Progenitor cell of endocrine pancreas (in vitro differentiated cells): ENCODE measurements around the gene FRMD1. TPM values are rescaled to one million over a fixed set of nuclear protein-coding genes. Genes with fewer than 3 reads are reported as not detected.
A peak's percentile ranks its signal among the peaks of the same experiment; 100 is the strongest.

Source experiments
- DNase-seq: peaks from one replicate; pipeline ENCODE4 v3.0.0; 2021; ENCODE audit warnings: low spot score; ENCODE audit not compliant: unreplicated experiment
- H3K27ac Mint-ChIP-seq: 2 replicates; pipeline ENCODE4 v1.8.0; 2021; ENCODE audit warnings: mild to moderate bottlenecking, moderate library complexity, mixed read lengths
- H3K27me3 Mint-ChIP-seq: 2 replicates; pipeline ENCODE4 v1.8.0; 2021; ENCODE audit warnings: mixed read lengths
- H3K36me3 Mint-ChIP-seq: 2 replicates; pipeline ENCODE4 v1.8.0; 2022; ENCODE audit warnings: mixed read lengths; ENCODE audit not compliant: insufficient read depth
- H3K4me1 Mint-ChIP-seq: 2 replicates; pipeline ENCODE4 v1.8.0; 2021; ENCODE audit warnings: low read depth, mixed read lengths
- H3K4me3 Mint-ChIP-seq: 2 replicates; pipeline ENCODE4 v1.8.0; 2021; ENCODE audit warnings: low read depth, mild to moderate bottlenecking, moderate library complexity, mixed read lengths
- H3K9me3 Mint-ChIP-seq: 2 replicates; pipeline ENCODE4 v1.8.0; 2021; ENCODE audit warnings: low read depth, mixed read lengths
- long read RNA-seq: library from polyadenylated mRNA; unstranded; transcript quantifications from one replicate; pipeline ENCODE4 v2.0.0, GENCODE V29; 2020
- total RNA-seq: library from RNA; stranded (reverse); gene quantifications from 2 replicates; pipeline ENCODE4 v1.2.1, GENCODE V29; 2021
- TF ChIP-seq, protein P1 (sequence below): fragments of 200-600 bp; sonication (generic); IDR thresholded peaks from one replicate; pipeline ENCODE4 v1.5.0; 2021; ENCODE audit warnings: antibody characterized with exemption, mild to moderate bottlenecking; ENCODE audit not compliant: unreplicated experiment

Gene FRMD1
- not detected in 2 replicates for total RNA-seq
- long read RNA-seq, result 0 reads

DNA sequence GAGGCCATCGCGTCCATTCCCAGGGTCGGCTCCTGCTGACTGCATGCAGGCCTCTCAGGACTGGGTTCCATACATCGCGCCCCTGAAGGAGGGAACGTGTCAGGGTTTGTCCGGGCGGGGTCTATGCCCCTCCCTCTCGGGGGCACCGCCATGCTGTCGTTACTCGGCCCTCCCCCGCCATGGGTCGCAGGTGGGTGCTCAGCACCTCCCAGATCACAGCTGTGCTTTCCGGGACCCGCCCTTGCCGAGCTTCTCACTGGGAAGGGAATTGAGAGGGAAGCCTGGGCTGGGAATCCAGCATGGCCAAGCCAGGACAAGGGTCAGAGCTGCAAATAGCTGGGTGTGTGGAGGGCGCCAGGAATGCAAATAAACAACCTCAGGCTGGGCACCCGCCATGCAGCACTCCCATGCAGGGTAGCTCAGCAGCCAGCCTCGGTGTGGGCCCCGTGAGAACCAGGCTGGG is at the start of gene FRMD1:
Gene FRMD1 (minus strand): TSS at position 270 of the 463 bp plus-strand sequence. CDS start 118 bp downstream, at position 152.
- Mint-ChIP-seq H3K4me1 (peaks cover 9% of the 10 kb centered on the region), H3K4me3 (no peak within 1 kb of the TSS), H3K27ac (no peak within 1 kb of the TSS), H3K27me3 (peaks cover 16% of the 10 kb centered on the region), H3K36me3 (no peaks in the 10 kb centered on the region), H3K9me3 (no peaks in the 10 kb centered on the region)
- TF ChIP-seq, protein P1, sequence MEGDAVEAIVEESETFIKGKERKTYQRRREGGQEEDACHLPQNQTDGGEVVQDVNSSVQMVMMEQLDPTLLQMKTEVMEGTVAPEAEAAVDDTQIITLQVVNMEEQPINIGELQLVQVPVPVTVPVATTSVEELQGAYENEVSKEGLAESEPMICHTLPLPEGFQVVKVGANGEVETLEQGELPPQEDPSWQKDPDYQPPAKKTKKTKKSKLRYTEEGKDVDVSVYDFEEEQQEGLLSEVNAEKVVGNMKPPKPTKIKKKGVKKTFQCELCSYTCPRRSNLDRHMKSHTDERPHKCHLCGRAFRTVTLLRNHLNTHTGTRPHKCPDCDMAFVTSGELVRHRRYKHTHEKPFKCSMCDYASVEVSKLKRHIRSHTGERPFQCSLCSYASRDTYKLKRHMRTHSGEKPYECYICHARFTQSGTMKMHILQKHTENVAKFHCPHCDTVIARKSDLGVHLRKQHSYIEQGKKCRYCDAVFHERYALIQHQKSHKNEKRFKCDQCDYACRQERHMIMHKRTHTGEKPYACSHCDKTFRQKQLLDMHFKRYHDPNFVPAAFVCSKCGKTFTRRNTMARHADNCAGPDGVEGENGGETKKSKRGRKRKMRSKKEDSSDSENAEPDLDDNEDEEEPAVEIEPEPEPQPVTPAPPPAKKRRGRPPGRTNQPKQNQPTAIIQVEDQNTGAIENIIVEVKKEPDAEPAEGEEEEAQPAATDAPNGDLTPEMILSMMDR, result no peak
- DNase-seq, result no peak

DNA sequence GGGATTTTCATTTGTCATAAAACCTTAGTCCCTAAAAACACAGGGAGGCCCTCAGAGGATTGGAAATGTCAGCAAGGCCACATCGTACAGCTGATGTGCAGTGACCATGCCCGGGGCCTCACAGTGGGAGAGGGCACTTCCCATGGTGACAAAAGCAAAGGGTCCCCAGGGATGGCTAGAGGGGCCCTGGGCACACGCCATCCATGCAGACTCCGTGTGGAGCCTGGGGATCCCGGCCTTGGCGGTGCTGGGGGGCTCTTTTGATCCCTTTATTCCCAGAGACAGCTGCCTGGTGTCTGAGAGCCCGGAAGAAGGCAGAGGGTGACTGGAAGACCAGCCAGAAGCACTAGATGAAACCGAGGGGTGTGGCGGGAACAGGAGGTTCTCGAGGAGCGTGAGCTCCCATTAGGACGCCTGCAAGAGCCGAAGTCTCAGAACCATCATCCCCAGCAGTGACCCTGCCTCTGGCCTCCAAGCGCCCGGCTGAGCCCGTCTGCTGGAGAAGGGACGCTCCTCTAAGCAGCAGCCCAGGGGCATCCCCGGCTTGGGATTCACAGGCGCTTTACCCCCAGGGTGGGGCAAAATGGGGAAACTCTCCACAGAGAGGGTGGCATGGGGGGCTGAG is 49.1 kb upstream of the FRMD1 start:
- Mint-ChIP-seq H3K36me3 (no peaks in the 10 kb centered on the region), H3K4me3 (no peak overlapping the region), H3K27ac (no peak overlapping the region), H3K9me3 (no peaks in the 10 kb centered on the region), H3K27me3 (peaks cover 55% of the 10 kb centered on the region), H3K4me1 (peaks cover 28% of the 10 kb centered on the region)
- DNase-seq, result peak; percentile 3
- TF ChIP-seq, protein P1, result no peak

GRCh38 chr6:168127384-168127868 is 48.4 kb upstream of the FRMD1 start:
- H3K4me3 Mint-ChIP-seq, result no peak overlapping the region
- H3K36me3 Mint-ChIP-seq, result no peaks in the 10 kb centered on the region
- peaks cover 3% of the 10 kb centered on the region for H3K9me3 Mint-ChIP-seq
- DNase-seq, result peak; percentile 5
- H3K27me3 Mint-ChIP-seq, result peaks cover 55% of the 10 kb centered on the region
- H3K4me1 Mint-ChIP-seq, result peaks cover 23% of the 10 kb centered on the region
- H3K27ac Mint-ChIP-seq, result no peak overlapping the region
- TF ChIP-seq, protein P1, result no peak

DNA sequence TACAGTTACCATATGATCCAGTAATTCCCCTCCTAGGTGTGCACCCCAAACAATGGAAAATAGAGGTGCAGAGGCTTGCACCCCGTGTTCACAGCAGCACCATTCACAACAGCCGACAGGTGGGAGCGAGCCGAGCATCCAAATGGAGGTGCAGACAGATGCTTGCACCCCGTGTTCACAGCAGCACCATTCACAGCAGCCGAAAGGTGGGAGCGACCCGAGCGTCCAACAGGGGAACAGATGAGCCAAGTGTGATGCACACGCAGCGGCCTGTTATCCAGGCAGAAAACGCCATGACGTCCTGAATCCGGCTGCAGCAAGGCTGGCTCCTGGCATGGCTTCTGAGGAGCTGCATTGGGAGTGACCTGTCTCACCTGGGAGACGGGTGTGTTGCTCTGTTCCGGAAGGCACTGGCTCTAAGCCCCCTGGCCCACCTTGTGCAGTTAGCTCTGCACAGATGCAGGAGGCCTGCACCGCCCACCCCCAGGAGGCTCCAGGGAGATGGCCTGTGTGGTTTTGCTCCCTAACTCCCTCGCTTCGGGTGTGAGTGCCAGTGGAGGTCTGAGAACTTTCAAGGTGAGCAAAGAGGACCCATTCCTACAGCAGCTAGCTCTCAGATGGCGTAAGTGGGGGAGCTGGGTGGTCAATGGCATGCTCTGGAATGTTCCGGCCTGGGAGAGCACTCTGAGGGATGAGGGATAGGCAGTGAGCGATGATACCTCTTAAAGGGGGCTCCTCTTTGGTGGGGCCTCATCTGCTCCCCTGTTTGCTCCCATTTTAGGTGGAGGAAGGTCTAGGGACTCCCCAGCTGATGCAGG is 47.8 kb upstream of the FRMD1 start:
- Mint-ChIP-seq H3K9me3 (peaks cover 3% of the 10 kb centered on the region), H3K4me3 (no peak overlapping the region), H3K4me1 (peaks cover 18% of the 10 kb centered on the region), H3K27me3 (peaks cover 54% of the 10 kb centered on the region), H3K27ac (no peak overlapping the region), H3K36me3 (no peaks in the 10 kb centered on the region)
- peak; percentile 6 for DNase-seq
- TF ChIP-seq, protein P1, result no peak

DNA sequence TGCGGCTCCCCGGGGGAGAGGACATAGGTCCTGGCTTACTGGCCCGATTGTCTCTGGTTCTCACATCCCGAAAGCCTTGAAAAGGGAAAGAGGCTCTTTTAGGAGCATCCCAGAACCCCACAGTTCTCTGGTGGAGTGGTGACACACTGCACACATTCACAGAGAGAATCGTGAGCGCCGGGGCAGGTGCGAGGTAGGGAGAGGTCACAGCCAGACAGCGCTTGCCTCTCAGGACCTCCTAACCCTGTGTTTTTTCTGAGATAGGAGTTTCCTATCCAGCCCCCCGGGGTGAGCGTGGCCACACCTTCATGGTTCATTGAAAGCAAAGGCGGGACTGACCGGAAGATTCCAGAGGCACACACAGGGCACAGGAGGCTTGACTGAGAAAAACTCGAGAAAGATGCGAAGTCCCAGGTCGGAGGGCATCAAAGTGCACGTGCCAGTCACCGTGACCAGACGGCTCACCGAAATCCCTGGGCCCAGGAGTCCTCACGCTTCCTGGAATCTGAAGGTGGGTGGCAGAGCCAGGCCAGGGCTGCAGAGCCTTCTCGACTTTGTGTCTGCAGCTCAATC is 46.5 kb upstream of the FRMD1 start:
- Mint-ChIP-seq H3K4me1 (peaks cover 6% of the 10 kb centered on the region), H3K36me3 (no peaks in the 10 kb centered on the region), H3K27me3 (peaks cover 47% of the 10 kb centered on the region), H3K4me3 (no peak overlapping the region), H3K9me3 (peaks cover 3% of the 10 kb centered on the region), H3K27ac (no peak overlapping the region)
- TF ChIP-seq, protein P1, result no peak
- DNase-seq, result peak; percentile 5
